PC-3 (cell line): ENCODE data around the gene TTC12. TPM values are rescaled to one million over a fixed set of nuclear protein-coding genes. Genes with fewer than 3 reads are reported as not detected.

Source experiments
- ATAC-seq: fragments of 200-7000 bp; cut with Tn5 transposase; 2 replicates; pipeline ENCODE4 v1.9.1; 2020; ENCODE audit warnings: mild to moderate bottlenecking, moderate library complexity
- BruUV-seq: library from RNA; stranded (reverse); fragments of 400-500 nt; replicated peaks from 2 replicates; lab custom pipeline; 2021; lab: Mats Ljungman, UMichigan
- CTCF ChIA-PET: fragments of 300-600 bp; sonication (Branson Sonifier 250); formaldehyde crosslinking; loops from one replicate; lab custom pipeline; 2022; ENCODE audit warnings: antibody characterized with exemption; lab: Charles Lee
- POLR2A ChIA-PET: fragments of 300-600 bp; sonication (Branson Sonifier 250); formaldehyde crosslinking; loops from one replicate; lab custom pipeline; 2022; ENCODE audit warnings: antibody characterized with exemption; ENCODE audit not compliant: unreplicated experiment; lab: Charles Lee
- DNase-seq: peaks from one replicate; pipeline ENCODE4 v3.0.0-alpha.2; 2015
- H2AFZ ChIP-seq: fragments of 300-600 bp; sonication (generic); 2 replicates; pipeline ENCODE4 v1.6.0; 2016; ENCODE audit warnings: antibody characterized with exemption, low read length
- H3F3A ChIP-seq: fragments of 300-600 bp; sonication (generic); one replicate; pipeline ENCODE4 v1.6.0; 2017; ENCODE audit warnings: antibody characterized with exemption, low read length, control low read depth, mild to moderate bottlenecking; ENCODE audit not compliant: unreplicated experiment
- H3K27ac ChIP-seq: fragments of 300-600 bp; sonication (generic); 2 replicates; pipeline ENCODE4 v1.5.1; 2016; ENCODE audit warnings: mild to moderate bottlenecking, low read length
- H3K27me3 ChIP-seq: fragments of 300-600 bp; sonication (generic); 2 replicates; pipeline ENCODE4 v1.6.1; 2016; ENCODE audit warnings: low read length, mixed read lengths
- H3K36me3 ChIP-seq: fragments of 300-600 bp; sonication (generic); 2 replicates; pipeline ENCODE4 v1.6.1; 2016; ENCODE audit warnings: low read depth, mixed run types, low read length, mixed read lengths
- H3K4me1 ChIP-seq: fragments of 300-600 bp; sonication (generic); 2 replicates; pipeline ENCODE4 v1.5.1; 2016; ENCODE audit warnings: low read length; ENCODE audit not compliant: insufficient read depth
- H3K4me2 ChIP-seq: fragments of 300-600 bp; sonication (generic); 2 replicates; pipeline ENCODE4 v1.6.0; 2016; ENCODE audit warnings: low read length
- H3K4me3 ChIP-seq: fragments of 300-600 bp; sonication (generic); 2 replicates; pipeline ENCODE4 v1.5.1; 2016; ENCODE audit warnings: mild to moderate bottlenecking, low read length, mixed read lengths
- H3K79me2 ChIP-seq: fragments of 300-600 bp; sonication (generic); 2 replicates; pipeline ENCODE4 v1.6.1; 2017; ENCODE audit warnings: low read length, mixed read lengths
- H3K9ac ChIP-seq: fragments of 300-600 bp; sonication (generic); 2 replicates; pipeline ENCODE4 v1.6.0; 2016; ENCODE audit warnings: mild to moderate bottlenecking, low read length
- H3K9me2 ChIP-seq: fragments of 300-600 bp; sonication (generic); replicated peaks from 2 replicates; pipeline ENCODE4 v1.6.1; 2016; ENCODE audit warnings: mixed run types, low read length, mixed read lengths
- H3K9me3 ChIP-seq: fragments of 300-600 bp; sonication (generic); 2 replicates; pipeline ENCODE4 v1.6.1; 2016; ENCODE audit warnings: low read length, mixed read lengths
- H4K20me1 ChIP-seq: fragments of 300-600 bp; sonication (generic); 2 replicates; pipeline ENCODE4 v1.6.1; 2016; ENCODE audit warnings: low read length, mixed read lengths
- EZH2 ChIP-seq: fragments of 300-600 bp; sonication (generic); IDR thresholded peaks from one replicate; pipeline ENCODE4 v1.6.1; 2017; ENCODE audit warnings: antibody characterized with exemption, mild to moderate bottlenecking, low read length; ENCODE audit not compliant: unreplicated experiment
- EZH2phosphoT487 ChIP-seq: fragments of 300-600 bp; sonication (generic); IDR thresholded peaks from 2 replicates; pipeline ENCODE4 v1.6.1; 2018; ENCODE audit warnings: mild to moderate bottlenecking, antibody characterized with exemption, low read length, borderline replicate concordance
- intact Hi-C: fragments of 100-400 bp; cut with micrococcal nuclease; formaldehyde crosslinking; loops from 2 replicates; pipeline ENCODE4 v1.9.0; 2023
- total RNA-seq: library from RNA; depleted of rRNA; stranded (reverse); fragments of >200 nt; gene quantifications from 2 replicates; pipeline ENCODE4 v1.2.3, GENCODE V29; 2014
- TF ChIP-seq, protein P1 (sequence below): fragments of 300-600 bp; sonication (generic); conservative IDR thresholded peaks from 2 replicates; pipeline ENCODE4 v1.5.1; 2017; ENCODE audit warnings: antibody characterized with exemption, low read depth, mild to moderate bottlenecking, low read length

TTC12 gene
- total RNA-seq, 1 experiment from 2014 or later: 13.1 TPM

DNA sequence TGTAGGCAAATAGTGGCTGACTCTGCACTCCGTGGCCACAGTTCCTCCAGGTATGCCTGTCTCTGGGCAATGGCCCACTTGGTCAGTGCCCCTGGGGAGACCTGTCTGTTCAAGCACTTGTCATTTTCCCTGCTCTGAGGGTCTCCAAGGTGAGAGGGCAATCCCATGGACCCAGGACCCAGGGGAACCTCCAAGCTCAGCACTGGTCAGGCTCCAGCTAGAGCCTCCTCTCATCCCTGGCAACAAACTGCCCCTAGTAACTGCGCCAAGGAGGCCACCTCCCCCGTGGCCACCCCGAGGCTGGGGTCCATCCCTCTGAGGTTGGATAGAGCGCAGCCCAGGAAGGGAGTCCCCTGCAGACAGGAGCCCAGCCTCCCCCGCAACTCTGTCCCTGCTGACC lies 72.5 kb downstream of the TTC12 start:
- DNase-seq (no peak), ATAC-seq (no peak)
- ChIA-PET CTCF (no interaction called here), POLR2A (no interaction called here)
- H3K9me3 ChIP-seq: no peaks in the 10 kb centered on the region
- intact Hi-C loops: no loop called here
- no peak overlapping the region for H3K4me2 ChIP-seq
- no peaks in the 10 kb centered on the region for H3K79me2 ChIP-seq
- H3K36me3 ChIP-seq: no peaks in the 10 kb centered on the region
- H3K27ac ChIP-seq: no peak overlapping the region
- no peak overlapping the region for H3K4me3 ChIP-seq
- 0 out of 2 replicates have a peak, but pooled peaks cover under 1% of the 10 kb centered on the region for H3K27me3 ChIP-seq
- peaks cover 3% of the 10 kb centered on the region for H3F3A ChIP-seq
- TF ChIP-seq, protein P1, sequence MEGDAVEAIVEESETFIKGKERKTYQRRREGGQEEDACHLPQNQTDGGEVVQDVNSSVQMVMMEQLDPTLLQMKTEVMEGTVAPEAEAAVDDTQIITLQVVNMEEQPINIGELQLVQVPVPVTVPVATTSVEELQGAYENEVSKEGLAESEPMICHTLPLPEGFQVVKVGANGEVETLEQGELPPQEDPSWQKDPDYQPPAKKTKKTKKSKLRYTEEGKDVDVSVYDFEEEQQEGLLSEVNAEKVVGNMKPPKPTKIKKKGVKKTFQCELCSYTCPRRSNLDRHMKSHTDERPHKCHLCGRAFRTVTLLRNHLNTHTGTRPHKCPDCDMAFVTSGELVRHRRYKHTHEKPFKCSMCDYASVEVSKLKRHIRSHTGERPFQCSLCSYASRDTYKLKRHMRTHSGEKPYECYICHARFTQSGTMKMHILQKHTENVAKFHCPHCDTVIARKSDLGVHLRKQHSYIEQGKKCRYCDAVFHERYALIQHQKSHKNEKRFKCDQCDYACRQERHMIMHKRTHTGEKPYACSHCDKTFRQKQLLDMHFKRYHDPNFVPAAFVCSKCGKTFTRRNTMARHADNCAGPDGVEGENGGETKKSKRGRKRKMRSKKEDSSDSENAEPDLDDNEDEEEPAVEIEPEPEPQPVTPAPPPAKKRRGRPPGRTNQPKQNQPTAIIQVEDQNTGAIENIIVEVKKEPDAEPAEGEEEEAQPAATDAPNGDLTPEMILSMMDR: no peak
- TF ChIP-seq EZH2: no peak
- TF ChIP-seq EZH2phosphoT487: no peak
- H4K20me1 ChIP-seq: no peaks in the 10 kb centered on the region
- BruUV-seq: no TSS peak
- H3K9ac ChIP-seq: no peak overlapping the region
- no peak overlapping the region for H2AFZ ChIP-seq
- H3K9me2 ChIP-seq: no peaks in the 10 kb centered on the region
- H3K4me1 ChIP-seq: peaks cover 20% of the 10 kb centered on the region

DNA sequence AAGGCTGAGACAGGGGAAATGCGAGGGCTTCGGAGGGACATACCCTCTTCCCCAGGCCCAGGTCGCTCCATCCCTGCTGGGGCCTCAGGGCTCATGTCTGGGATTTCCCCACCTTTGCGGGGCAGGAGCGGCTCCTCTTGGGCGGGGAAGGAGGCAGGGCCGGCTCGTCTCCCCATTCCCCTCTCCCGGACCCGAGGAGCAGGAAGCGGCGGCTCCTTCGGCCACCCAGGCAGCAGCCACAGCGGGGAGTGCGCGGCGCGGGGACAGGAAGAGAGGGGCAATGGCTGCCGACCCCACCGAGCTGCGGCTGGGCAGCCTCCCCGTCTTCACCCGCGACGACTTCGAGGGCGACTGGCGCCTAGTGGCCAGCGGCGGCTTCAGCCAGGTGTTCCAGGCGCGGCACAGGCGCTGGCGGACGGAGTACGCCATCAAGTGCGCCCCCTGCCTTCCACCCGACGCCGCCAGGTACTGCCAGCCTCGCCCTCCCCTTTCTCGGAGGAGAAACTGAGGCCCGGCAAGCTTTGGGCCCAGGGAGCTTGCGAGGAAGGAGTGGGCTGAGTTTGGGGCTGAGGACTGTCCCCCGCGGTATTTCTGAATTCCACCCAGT lies 73.3 kb downstream of the TTC12 start, which contains the start of gene ANKK1:
Gene ANKK1 (plus strand): TSS at position 175 of the 607 bp plus-strand sequence. CDS start 106 bp downstream, at position 281.
- ATAC-seq (no peak), DNase-seq (no peak)
- no peak within 1 kb of the TSS for H3K27ac ChIP-seq
- CTCF ChIA-PET: no interaction called here
- no peaks in the 10 kb centered on the region for H3K79me2 ChIP-seq
- peaks cover 20% of the 10 kb centered on the region for H3K4me1 ChIP-seq
- intact Hi-C loops: no loop called here
- TF ChIP-seq EZH2phosphoT487 (no peak), EZH2 (no peak)
- TF ChIP-seq, protein P1: no peak
- H3K36me3 ChIP-seq: no peaks in the 10 kb centered on the region
- H3K27me3 ChIP-seq: 0 out of 2 replicates have a peak, but pooled peaks cover 8% of the 10 kb centered on the region
- no peak within 1 kb of the TSS for H2AFZ ChIP-seq
- POLR2A ChIA-PET: no interaction called here
- BruUV-seq: no TSS peak
- H3K9ac ChIP-seq: no peak within 1 kb of the TSS
- H4K20me1 ChIP-seq: no peaks in the 10 kb centered on the region
- H3K4me3 ChIP-seq: no peak within 1 kb of the TSS
- peaks cover 3% of the 10 kb centered on the region for H3F3A ChIP-seq
- no peak within 1 kb of the TSS for H3K4me2 ChIP-seq
- no peaks in the 10 kb centered on the region for H3K9me2 ChIP-seq
- H3K9me3 ChIP-seq: no peaks in the 10 kb centered on the region

DNA sequence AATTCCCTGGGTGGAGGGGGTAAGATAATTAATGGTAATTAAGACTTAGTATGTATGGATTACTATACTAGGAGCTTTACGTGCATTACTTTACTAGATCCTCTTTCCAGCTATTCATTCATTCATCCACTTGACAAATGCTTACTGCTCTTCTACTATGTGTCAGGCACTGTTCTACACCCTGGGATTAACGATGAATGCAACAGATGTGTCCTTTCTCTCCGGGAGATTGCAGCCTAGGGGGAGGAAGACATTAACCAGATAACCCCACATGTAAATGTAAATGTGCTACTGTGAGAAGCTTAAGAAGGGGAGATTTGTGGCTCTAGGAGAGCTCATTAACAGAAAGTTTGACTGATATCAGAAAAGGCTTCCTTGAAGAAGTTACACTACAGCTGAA lies 74.9 kb downstream of the TTC12 start:
- no peaks in the 10 kb centered on the region for H3K36me3 ChIP-seq
- no peaks in the 10 kb centered on the region for H4K20me1 ChIP-seq
- peaks cover 13% of the 10 kb centered on the region; the same call in 1 of the 2 replicates for H3K27me3 ChIP-seq
- H3K27ac ChIP-seq: no peak overlapping the region
- ChIA-PET CTCF (no interaction called here), POLR2A (no interaction called here)
- H3F3A ChIP-seq: peaks cover 3% of the 10 kb centered on the region
- no peak overlapping the region for H3K4me2 ChIP-seq
- no peak overlapping the region for H2AFZ ChIP-seq
- no peaks in the 10 kb centered on the region for H3K9me2 ChIP-seq
- peaks cover 14% of the 10 kb centered on the region for H3K4me1 ChIP-seq
- no peak for TF ChIP-seq EZH2
- TF ChIP-seq EZH2phosphoT487: no peak
- TF ChIP-seq, protein P1: no peak
- no peak overlapping the region for H3K9ac ChIP-seq
- no peak overlapping the region for H3K4me3 ChIP-seq
- BruUV-seq: no TSS peak
- DNase-seq (no peak), ATAC-seq (no peak)
- H3K79me2 ChIP-seq: no peaks in the 10 kb centered on the region
- intact Hi-C loops: no loop called here
- no peaks in the 10 kb centered on the region for H3K9me3 ChIP-seq
